A673 (cell line): ENCODE measurements around the gene TMEM260. TPM values are rescaled to one million over a fixed set of nuclear protein-coding genes. Genes with fewer than 3 reads are reported as not detected.

Experiments used
- BruUV-seq: library from RNA; stranded (reverse); fragments of 400-500 nt; replicated peaks from 2 replicates; lab custom pipeline; 2021; lab: Mats Ljungman, UMichigan
- CTCF ChIA-PET: fragments of 300-600 bp; sonication (Branson Sonifier 250); formaldehyde crosslinking; loops from one replicate; lab custom pipeline; 2022; ENCODE audit warnings: antibody characterized with exemption; lab: Charles Lee
- POLR2A ChIA-PET: fragments of 300-600 bp; sonication (Branson Sonifier 250); formaldehyde crosslinking; loops from one replicate; lab custom pipeline; 2022; ENCODE audit warnings: antibody characterized with exemption; ENCODE audit not compliant: low non-redundant PET; lab: Charles Lee
- DNase-seq: peaks from one replicate; pipeline ENCODE4 v3.0.0-alpha.2; 2015; ENCODE audit warnings: low spot score
- H3K27ac ChIP-seq: fragments of 200-600 bp; sonication (generic); 2 replicates; pipeline ENCODE4 v1.5.1; 2016; ENCODE audit warnings: mixed run types, low read depth, mild to moderate bottlenecking, mixed read lengths, antibody characterized with exemption, low read length; ENCODE audit not compliant: poor library complexity, severe bottlenecking
- H3K27me3 ChIP-seq: fragments of 200-600 bp; sonication (generic); replicated peaks from 2 replicates; pipeline ENCODE4 v1.6.1; 2017; ENCODE audit warnings: mixed run types, low read depth, mild to moderate bottlenecking, mixed read lengths, antibody characterized with exemption, low read length; ENCODE audit not compliant: insufficient read depth, poor library complexity
- H3K36me3 ChIP-seq: fragments of 200-600 bp; sonication (generic); 2 replicates; pipeline ENCODE4 v1.6.1; 2016; ENCODE audit warnings: mixed run types, mild to moderate bottlenecking, mixed read lengths, antibody characterized with exemption, low read length; ENCODE audit not compliant: insufficient read depth, poor library complexity, severe bottlenecking
- H3K4me1 ChIP-seq: fragments of 200-600 bp; sonication (generic); 2 replicates; pipeline ENCODE4 v1.6.1; 2017; ENCODE audit warnings: mixed run types, mild to moderate bottlenecking, mixed read lengths, antibody characterized with exemption, low read length; ENCODE audit not compliant: insufficient read depth, poor library complexity, severe bottlenecking
- H3K4me3 ChIP-seq: fragments of 200-600 bp; sonication (generic); 2 replicates; pipeline ENCODE4 v1.5.1; 2016; ENCODE audit warnings: low read depth, mixed run types, mild to moderate bottlenecking, mixed read lengths, low read length; ENCODE audit not compliant: poor library complexity, severe bottlenecking
- H3K9me3 ChIP-seq: fragments of 200-600 bp; sonication (generic); 2 replicates; pipeline ENCODE4 v1.6.1; 2016; ENCODE audit warnings: mixed run types, low read depth, mild to moderate bottlenecking, mixed read lengths, antibody characterized with exemption, low read length; ENCODE audit not compliant: poor library complexity, severe bottlenecking
- EZH2 ChIP-seq: fragments of 200-600 bp; sonication (generic); IDR thresholded peaks from 2 replicates; pipeline ENCODE4 v1.6.1; 2017; ENCODE audit warnings: borderline replicate concordance, low read depth, mild to moderate bottlenecking, mixed read lengths, antibody characterized with exemption, low read length; ENCODE audit not compliant: poor library complexity, severe bottlenecking
- intact Hi-C: fragments of 100-400 bp; cut with micrococcal nuclease; formaldehyde crosslinking; loops from one replicate; pipeline ENCODE4 v1.10.0; 2022; ENCODE audit not compliant: unreplicated experiment
- total RNA-seq: library from RNA; stranded (reverse); gene quantifications from 2 replicates; pipeline ENCODE4 v1.2.3, GENCODE V29; 2021
- TF ChIP-seq, protein P1 (sequence below): fragments of 300-800, 200-600 bp; sonication (generic); conservative IDR thresholded peaks from 2 replicates; pipeline ENCODE4 v1.5.1; 2017; ENCODE audit warnings: low read depth, mild to moderate bottlenecking, antibody characterized with exemption, low read length, moderate library complexity, mixed read lengths

The TMEM260 gene
- total RNA-seq, 1 experiment from 2014 or later = 23.2 TPM

DNA sequence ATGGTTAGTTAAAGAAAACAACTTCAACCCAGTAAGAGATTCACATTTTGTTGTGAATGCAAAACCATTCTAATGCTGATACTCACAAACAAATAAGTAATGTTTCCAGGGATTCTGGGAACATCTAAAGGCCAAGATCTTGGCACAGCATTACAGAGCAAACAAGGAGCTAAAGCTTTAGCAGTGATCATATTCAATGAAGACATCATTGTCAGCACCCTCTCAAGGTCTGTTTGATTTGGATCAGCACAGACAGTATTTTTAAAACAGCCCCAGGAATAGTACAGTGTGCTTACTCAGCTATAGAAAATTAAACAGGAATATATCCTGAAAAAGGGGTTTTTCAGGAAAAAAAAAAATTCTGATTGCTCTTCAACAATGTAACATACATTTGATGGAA is 71.4 kb downstream of the TMEM260 start:
- DNase-seq = no peak
- peaks cover 22% of the 10 kb centered on the region for H3K4me1 ChIP-seq
- ChIA-PET POLR2A (no interaction called here), CTCF (no interaction called here)
- no peak overlapping the region for H3K4me3 ChIP-seq
- no TSS peak for BruUV-seq
- H3K27me3 ChIP-seq = no peaks in the 10 kb centered on the region
- no peak for TF ChIP-seq EZH2
- TF ChIP-seq, protein P1, sequence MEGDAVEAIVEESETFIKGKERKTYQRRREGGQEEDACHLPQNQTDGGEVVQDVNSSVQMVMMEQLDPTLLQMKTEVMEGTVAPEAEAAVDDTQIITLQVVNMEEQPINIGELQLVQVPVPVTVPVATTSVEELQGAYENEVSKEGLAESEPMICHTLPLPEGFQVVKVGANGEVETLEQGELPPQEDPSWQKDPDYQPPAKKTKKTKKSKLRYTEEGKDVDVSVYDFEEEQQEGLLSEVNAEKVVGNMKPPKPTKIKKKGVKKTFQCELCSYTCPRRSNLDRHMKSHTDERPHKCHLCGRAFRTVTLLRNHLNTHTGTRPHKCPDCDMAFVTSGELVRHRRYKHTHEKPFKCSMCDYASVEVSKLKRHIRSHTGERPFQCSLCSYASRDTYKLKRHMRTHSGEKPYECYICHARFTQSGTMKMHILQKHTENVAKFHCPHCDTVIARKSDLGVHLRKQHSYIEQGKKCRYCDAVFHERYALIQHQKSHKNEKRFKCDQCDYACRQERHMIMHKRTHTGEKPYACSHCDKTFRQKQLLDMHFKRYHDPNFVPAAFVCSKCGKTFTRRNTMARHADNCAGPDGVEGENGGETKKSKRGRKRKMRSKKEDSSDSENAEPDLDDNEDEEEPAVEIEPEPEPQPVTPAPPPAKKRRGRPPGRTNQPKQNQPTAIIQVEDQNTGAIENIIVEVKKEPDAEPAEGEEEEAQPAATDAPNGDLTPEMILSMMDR = no peak
- no peak overlapping the region for H3K27ac ChIP-seq
- intact Hi-C loops = loop anchor here (5.0 to 10.0 kb wide), 2 partner anchors 159 to 534 kb away; no protein-coding TSS in a partner anchor
- H3K9me3 ChIP-seq = no peaks in the 10 kb centered on the region
- no peaks in the 10 kb centered on the region for H3K36me3 ChIP-seq

DNA sequence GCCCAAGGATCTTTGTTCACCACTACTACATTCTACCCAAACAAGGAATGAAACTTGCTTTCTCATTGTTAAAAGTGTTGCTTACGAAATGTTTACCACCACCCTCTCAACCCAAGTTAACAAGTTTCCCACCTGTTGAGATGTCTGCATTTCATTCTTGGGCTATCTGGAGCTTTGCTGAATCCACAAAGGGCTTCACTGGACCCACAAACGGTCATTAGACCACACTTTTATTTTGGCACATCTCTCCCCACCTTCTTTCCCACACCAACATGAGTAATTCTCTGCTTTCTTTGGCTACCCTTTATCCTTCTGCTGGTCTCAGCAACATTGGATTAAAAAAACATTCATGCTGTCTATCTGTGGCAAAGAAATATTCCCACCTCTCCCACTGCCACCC is 78.0 kb downstream of the TMEM260 start:
- H3K27ac ChIP-seq = no peak overlapping the region
- H3K9me3 ChIP-seq = no peaks in the 10 kb centered on the region
- no peak for DNase-seq
- BruUV-seq = no TSS peak
- ChIA-PET CTCF (no interaction called here), POLR2A (no interaction called here)
- H3K4me3 ChIP-seq = no peak overlapping the region
- intact Hi-C loops = loop anchor here (10.0 kb wide), 1 partner anchor 527 kb away; no protein-coding TSS in a partner anchor
- TF ChIP-seq, protein P1 = no peak
- TF ChIP-seq EZH2 = no peak
- peaks cover 33% of the 10 kb centered on the region for H3K4me1 ChIP-seq
- no peaks in the 10 kb centered on the region for H3K27me3 ChIP-seq
- H3K36me3 ChIP-seq = no peaks in the 10 kb centered on the region

DNA sequence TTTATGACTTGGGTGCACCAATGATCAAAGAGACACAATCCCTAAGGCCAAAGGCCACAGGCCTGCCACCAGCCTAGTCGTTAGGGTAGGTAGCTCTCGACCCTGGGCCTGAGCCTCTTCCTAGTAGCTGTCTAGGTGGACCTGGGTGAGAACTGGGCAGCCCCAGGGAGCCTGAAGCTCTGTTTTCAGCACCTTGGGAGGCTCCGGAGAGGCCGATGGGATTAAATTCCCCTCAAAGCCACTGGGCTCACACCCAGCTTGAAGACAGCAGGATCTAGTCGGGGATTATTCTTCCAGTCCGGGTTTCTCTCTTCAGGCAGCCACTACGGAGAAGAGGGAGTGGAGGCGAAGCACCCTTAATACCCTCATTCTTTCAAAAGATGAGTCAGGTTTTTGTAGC is 79.8 kb downstream of the TMEM260 start:
- no peaks in the 10 kb centered on the region for H3K9me3 ChIP-seq
- peaks cover 26% of the 10 kb centered on the region for H3K4me1 ChIP-seq
- intact Hi-C loops = loop anchor here (10.0 kb wide), 1 partner anchor 525 kb away; no protein-coding TSS in a partner anchor
- peak overlapping the region; percentile 29 for H3K4me3 ChIP-seq
- POLR2A ChIA-PET = no interaction called here
- peak; percentile 88 for DNase-seq
- BruUV-seq = no TSS peak
- H3K27ac ChIP-seq = peak overlapping the region; percentile 84
- H3K36me3 ChIP-seq = no peaks in the 10 kb centered on the region
- TF ChIP-seq, protein P1 = no peak
- no peak for TF ChIP-seq EZH2
- no peaks in the 10 kb centered on the region for H3K27me3 ChIP-seq
- CTCF ChIA-PET = interaction anchor here (0.7 to 1.1 kb wide), 5 partner anchors 11 to 539 kb away, joined by 3 to 11 read pairs (median 5); no protein-coding TSS in a partner anchor
